Right hindlimb (tissue), 1 donor: ENCODE results near the gene ZBED5.
"Not testable (repeated sequence)": the region's sequence is repeated elsewhere in the genome, so short reads cannot be mapped to it uniquely, and the experiment has no call there.

Experiments used
- DNase-seq: peaks from one replicate; pipeline ENCODE4 v3.0.0-alpha.2; 2018

ZBED5 gene

GRCh38 chr11:10836884-10837283 lies 21.0 kb downstream of the ZBED5 start:
- not testable (repeated sequence) for DNase-seq

DNA sequence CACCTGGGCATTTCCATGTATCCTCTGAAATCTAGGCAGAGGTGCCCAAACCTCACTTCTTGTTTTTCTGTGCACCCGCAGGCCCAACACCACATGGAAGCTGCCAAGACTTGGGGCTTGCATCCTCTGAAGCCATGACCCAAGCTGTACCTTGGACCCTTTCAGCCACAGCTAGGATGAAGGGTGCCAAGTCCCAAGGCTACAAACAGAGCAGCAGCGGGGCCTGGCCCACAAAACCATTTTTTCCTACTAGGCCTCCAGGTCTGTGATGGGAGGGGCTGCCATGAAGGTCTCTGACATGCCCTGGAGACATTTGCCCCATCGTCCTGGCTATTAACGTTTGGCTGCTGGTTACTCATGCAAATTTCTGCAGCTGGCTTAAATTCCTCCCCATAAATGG lies 28.7 kb downstream of the ZBED5 start:
- DNase-seq, result no peak

DNA sequence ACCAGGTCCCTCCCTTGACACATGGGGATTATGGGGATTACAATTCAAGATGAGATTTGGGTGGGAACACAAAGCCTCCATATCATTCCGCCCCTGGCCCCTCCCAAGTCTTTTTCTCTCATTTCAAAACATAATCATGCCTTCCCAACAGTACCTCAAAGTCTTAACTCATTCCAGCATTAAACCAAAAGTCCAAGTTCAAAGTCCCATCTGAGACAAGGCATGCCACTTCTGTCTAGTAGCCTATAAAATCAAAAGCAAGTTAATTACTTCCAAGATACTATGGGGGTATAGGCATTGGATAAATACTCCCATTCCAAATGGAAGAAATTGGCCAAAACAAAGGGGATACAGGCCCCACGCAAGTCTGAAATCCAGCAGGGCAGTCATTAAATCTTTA lies 29.5 kb downstream of the ZBED5 start:
- DNase-seq, result no peak

DNA sequence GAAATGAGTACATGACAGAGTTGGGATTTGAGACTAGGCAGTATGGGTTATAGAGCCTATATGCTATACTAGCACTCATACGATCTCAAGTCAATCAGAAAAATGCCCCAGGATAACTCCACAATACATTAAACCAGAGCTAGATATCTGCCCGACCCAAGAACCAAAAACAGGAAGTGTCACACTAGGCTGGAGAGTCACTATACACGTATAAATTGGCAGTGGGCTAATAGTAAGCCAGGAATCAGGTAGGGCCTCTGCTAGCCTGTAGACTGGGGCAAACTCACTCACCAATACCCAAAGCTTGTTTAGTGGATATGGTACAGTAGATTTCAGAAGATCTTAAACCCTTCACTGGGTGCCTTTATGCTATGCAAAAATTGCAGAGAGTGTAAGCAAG lies 33.0 kb downstream of the ZBED5 start:
- DNase-seq, result no peak

GRCh38 chr11:10823152-10823579 lies 34.7 kb downstream of the ZBED5 start:
- DNase-seq, result no peak

DNA sequence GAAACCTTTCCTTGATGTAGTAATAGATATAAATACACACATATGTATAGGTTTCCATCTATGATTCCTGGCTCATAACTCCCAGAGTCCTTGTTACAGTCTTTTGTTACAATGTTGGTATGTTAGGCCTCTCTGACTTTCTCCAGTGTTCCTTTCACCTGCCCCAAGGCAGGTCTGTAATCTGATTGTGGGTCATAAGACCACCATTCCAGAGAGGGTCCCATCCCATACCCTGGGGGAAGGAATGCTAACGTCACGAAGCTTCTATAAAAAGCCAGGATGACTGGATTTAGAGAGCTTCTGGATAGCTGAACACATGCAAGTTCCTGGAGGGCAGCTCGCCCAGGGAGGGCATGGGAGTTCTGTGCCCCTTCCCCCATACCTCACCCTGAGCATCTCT lies 35.4 kb downstream of the ZBED5 start:
- DNase-seq, result not testable (repeated sequence)

GRCh38 chr11:10818594-10818993 lies 39.3 kb downstream of the ZBED5 start:
- no peak for DNase-seq

- DNase-seq, result no peak
These were observed 43.9 kb downstream of the ZBED5 start for GRCh38 chr11:10813945-10814344.

DNA sequence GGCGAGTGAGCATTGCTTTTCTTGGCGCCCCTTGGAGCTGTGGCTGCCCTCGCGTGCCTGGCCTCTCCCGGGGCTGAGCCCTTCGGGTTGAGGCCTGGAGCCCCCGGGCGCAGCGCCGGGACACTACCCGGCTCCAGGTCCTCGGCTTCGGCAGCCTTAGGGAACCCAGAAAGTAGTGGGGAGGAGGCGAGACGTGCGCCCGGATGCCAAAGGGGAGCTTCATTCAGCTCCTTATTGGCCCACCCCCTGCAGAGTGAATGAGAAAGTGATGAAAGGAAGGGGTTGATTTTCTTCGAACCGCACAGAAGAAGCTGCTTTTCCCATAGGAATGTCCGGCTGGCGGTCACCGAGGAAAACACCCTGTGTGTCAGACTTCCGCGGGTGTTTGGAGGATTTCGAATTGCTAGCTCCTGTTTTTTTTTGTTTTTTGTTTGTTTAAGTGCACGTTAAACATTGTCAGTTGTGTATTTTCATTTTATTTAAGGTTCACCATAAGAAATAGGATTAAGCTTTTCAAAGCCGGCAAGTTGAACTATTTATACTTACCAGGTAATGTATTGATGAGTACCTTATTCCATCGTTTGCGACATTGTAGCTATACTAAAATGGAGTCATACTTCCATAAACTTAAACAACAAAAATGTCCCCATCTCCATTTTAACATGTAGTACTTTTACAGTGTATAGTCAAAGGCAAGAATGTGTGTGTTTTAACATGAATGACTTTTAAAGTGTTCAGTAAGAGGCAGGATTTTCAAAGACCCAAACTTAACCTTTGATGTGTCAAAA lies 48.3 kb downstream of the ZBED5 start:
- no peak for DNase-seq

- peak; percentile 99 for DNase-seq
These were observed 49.1 kb downstream of the ZBED5 start, which contains the start of gene EIF4G2 for GRCh38 chr11:10808553-10809372. EIF4G2 (minus strand) TSS chr11:10808926.

- no peak for DNase-seq
These were observed 49.7 kb downstream of the ZBED5 start for GRCh38 chr11:10808235-10808552.

- DNase-seq, result peak; percentile 85
These were observed 50.2 kb downstream of the ZBED5 start for GRCh38 chr11:10807493-10808234.

GRCh38 chr11:10806206-10806605 lies 51.6 kb downstream of the ZBED5 start:
- DNase-seq, result no peak

GRCh38 chr11:10805741-10806140 lies 52.1 kb downstream of the ZBED5 start:
- DNase-seq, result no peak

- no peak for DNase-seq
These were observed 54.2 kb downstream of the ZBED5 start for GRCh38 chr11:10803676-10804075.
